GM21423 (cell line): Measurements from ENCODE around the gene KRI1.

Experiments
- ATAC-seq: cut with Tn5 transposase; IDR thresholded peaks from one replicate; pipeline ENCODE4 v1.9.1; 2021; ENCODE audit warnings: mild to moderate bottlenecking, moderate library complexity; ENCODE audit not compliant: unreplicated experiment

Gene KRI1

DNA sequence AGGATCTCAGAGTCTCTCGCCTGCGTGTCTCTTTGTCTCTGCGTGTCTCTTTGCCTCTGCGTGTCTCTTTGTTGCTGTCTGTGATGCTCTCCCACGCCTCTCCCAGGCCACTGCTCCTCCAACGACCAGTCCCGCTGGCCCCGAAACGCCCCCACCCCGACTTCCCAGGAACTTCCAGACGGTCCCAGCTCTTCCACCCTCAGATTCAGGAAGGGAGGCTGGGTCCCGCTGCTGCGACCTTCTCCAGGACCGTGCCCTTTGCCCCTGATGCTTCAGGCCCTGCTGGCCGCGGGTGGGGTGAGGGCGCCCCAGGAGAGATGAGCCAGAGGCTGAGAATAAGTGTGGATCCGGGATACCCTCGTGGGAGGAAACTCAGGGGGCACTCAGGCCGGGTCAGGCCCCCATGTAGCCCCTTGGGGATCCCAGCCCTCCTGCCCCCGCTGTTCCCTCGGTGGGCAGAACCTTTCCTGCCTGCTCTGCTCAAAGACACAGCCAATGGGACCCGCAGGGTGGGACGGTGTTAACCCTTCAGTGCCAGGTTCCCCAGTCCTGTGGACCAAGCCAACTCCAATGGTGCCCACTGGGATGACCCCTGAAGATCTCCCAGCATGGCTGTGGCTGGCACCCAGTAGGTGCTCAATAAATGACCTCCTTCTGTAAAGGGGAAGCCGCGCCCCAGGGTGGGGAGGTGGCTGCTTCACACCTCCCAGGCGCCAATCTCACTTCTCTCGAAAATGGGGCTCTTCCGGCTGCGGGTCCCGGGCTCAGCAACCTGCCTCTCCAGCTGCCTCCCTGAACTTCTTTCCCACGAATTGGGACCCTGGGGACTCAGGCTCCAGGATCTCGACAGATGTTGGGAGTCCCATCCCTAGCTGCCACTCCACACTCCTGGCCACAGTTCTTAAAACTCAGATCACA, 47.1 kb downstream of the KRI1 start:
- ATAC-seq, result no peak

DNA sequence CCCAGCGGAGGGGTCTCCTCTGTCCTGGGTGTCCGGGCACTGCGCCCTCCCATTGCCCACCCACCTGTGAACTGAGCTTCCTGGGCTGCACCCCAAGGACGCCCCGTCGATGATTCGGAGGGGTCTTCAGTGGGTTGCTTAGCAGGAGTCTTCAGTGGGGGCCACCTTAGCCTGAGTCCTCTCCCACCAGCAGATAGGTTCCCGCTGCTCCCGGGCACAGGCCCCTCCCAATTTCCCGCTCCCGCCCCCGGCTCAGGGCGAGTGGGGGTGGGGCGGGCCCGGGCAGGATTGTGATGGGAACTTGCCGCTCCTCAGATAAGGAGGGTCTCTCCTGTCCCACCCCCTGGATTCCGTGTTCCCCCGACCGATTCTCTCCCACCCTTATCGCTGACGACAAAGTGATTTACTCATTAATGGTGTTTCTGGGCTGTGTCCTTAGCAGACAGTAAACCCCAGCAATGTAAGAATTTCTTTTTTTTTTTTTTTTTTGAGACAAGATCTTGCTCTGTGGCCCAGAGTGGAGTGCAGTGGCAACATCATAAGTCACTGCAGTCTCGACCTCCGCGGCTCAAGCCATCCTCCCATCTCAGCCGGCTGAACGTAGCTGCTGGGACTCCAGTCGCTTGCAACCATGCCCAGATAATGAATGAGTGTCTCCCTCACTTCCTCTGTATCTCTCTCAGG, 47.9 kb downstream of the KRI1 start:
- no peak for ATAC-seq

GRCh38 chr19:10517361-10517759, 48.5 kb downstream of the KRI1 start, which contains the start of gene S1PR5:
Gene S1PR5 (minus strand): TSS chr19:10517447. CDS start chr19:10515011, 2,436 bp downstream.
- no peak for ATAC-seq

GRCh38 chr19:10516671-10517286, 49.0 kb downstream of the KRI1 start:
- no peak for ATAC-seq

DNA sequence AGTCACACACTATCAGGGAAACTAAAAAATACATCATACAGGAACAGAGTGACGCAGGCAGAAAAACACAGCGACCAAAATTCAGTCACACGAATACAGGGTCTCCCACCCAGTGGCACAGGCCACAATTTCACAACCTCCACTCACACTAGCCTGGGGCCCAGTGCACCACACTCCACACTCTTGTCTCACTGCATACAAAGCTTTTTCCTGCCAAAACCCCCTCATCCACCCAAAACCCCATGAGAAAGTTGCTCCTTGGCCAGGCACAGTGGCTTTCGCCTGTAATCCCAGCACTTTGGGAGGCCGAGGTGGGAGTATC, 49.8 kb downstream of the KRI1 start:
- ATAC-seq, result no peak

DNA sequence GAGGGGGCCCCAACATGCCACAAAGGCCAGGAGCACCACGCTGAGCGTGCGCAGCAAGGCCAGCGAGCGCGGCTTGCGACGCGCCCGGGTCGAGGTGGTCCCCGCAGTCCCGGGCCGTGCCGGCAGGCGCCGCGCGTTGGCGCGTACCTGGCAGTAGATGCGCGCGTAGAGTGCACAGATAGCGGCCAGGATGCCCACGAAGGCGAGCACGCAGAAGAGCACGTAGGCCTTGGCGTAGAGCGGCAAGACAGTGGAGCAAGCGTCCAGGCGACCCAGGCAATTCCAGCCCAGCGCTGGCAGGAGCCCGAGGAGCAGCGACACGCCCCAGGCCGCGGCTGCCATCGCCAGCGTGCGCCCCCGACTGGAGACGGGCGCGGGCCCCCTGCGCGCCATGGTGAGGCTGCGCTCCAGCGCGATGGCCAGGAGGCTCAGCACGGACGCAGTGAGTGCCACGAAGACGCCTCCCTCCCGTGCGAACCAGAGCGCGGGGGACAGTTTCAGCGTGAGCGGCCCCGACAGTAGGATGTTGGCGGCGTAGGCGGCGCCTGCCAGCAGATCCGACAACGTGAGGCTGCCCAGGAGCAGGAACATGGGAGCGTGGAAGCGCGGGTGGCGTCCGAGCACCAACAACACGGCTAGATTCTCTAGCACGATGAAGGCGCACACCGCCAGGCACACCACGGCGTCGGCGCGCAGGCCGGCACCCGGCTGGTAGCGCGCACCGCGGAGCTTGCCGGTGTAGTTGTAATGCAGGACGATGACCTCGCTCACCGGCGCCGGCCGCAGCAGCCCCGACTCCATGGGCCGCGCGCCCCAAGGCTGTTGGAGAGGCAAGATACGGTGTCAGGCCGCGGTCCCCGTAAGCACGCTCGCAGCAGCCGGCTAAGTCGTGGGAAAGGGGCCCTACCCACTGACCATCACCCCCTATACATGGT, 51.3 kb downstream of the KRI1 start:
- no peak for ATAC-seq

GRCh38 chr19:10513223-10513622, 52.6 kb downstream of the KRI1 start:
- no peak for ATAC-seq

DNA sequence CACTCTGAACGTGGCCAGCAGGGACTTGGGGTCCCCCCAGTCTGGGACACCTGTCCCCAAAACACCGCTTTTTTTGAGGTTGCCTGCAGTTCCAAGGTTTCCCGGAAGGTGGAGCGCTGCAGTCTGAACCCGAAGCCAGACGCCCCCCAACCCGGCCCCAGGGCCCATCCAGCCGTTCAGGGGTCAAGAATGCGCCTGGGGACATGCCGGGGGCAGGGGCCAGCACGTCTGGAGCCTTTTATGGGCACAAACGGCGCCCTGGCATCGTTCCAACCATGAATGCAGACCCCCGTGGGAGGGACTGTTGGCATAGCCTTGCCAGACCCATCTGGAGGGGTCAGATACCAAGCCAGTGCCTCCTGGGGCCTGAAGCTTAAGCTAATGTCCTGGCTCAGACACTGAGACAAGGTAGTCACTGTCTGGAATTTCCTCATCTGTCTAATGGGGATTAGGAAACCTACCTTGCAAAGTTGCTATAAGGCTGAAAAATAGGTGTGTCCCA, 55.5 kb downstream of the KRI1 start:
- no peak for ATAC-seq

DNA sequence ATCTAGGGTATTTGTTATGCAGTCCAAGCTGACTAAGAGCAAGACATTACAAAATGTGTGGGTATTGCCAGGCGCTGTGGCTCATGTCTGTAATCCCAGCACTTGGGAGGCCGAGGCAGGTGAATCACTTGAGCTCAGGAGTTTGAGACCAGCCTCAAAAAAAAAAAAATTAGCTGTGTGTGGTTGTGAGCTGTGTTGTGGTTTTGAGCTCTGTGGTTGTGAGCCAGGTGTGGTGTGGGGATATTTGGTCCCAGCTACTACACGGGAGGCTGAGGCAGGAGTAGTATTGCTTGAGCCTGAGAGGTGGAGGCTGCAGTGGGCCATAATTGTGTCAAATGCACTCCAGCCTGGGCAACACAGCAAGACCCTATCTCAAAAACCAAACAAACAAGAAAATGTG, 57.1 kb downstream of the KRI1 start:
- no peak for ATAC-seq

GRCh38 chr19:10508036-10508435, 57.8 kb downstream of the KRI1 start:
- ATAC-seq, result no peak

DNA sequence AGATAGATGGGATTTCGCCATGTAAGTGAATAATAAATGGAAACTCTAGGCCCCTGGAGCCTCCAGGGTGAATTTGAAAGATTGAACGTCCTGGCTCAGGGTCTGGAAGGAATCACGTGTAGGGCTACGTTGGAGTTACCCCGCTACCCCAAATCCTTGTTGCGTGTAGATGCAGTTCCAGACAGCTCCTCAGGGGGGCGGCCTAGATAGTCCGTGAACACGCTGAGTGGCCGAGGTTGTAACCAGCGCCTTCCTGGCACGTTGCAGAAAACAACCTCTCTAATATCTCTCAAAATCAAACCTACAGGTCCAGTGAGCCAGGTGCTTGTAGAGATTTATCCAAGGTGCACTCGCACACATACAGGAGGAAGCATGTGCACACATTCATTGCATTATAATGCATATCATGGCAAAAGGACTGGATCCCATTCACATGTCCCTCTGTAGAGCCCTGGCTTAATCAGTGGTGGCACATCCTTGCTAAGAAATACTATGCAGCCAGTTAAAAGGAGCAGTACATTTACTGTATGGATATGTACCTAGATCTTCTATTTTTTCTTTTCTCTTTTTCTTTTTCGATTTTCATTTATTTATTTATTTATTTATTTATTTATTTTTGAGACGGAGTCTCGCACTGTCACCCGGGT, 60.1 kb downstream of the KRI1 start:
- no peak for ATAC-seq
